GM18951 (cell line): Measurements from ENCODE around the gene ZNF730.
"Not testable (repeated sequence)": the region's sequence is repeated elsewhere in the genome, so short reads cannot be mapped to it uniquely, and the experiment has no call there.

Experiments used
- POLR2A ChIP-seq: IDR thresholded peaks from 4 replicates; pipeline ENCODE4 v1.6.1; 2011; ENCODE audit warnings: mild to moderate bottlenecking; ENCODE audit not compliant: insufficient read length, insufficient read depth; ENCODE audit errors: extremely low read depth
- in situ Hi-C: fragments of 300-500 bp; cut with MboI; formaldehyde crosslinking; loops from one replicate; pipeline ENCODE4 v1.12.0; 2022; ENCODE audit warnings: low sequenced_read_pairs, mixed read lengths, inconsistent platforms; ENCODE audit not compliant: unreplicated experiment

The ZNF730 gene

GRCh38 chr19:23116802-23117571, at the start of gene ZNF730:
TSS of gene ZNF730 (plus strand) at chr19:23117025. CDS start at chr19:23117174, 149 bp downstream.
- in situ Hi-C loops: no loop called here
- TF ChIP-seq POLR2A: peak; percentile 58

- in situ Hi-C loops: no loop called here
- TF ChIP-seq POLR2A: no peak
Observed at GRCh38 chr19:23070353-23071146, 46.3 kb upstream of the ZNF730 start.

GRCh38 chr19:23071147-23071511, 45.7 kb upstream of the ZNF730 start:
- TF ChIP-seq POLR2A: no peak
- in situ Hi-C loops: no loop called here

GRCh38 chr19:23075031-23075733, 41.6 kb upstream of the ZNF730 start:
- in situ Hi-C loops: no loop called here
- TF ChIP-seq POLR2A: peak; percentile 55

- in situ Hi-C loops: not testable (repeated sequence)
Observed at GRCh38 chr19:23077776-23078175, 39.0 kb upstream of the ZNF730 start.

- no peak for TF ChIP-seq POLR2A
- in situ Hi-C loops: no loop called here
Observed at GRCh38 chr19:23093832-23094231, 23.0 kb upstream of the ZNF730 start.

GRCh38 chr19:23095418-23095817, 21.4 kb upstream of the ZNF730 start:
- in situ Hi-C loops: no loop called here
- TF ChIP-seq POLR2A: no peak

DNA sequence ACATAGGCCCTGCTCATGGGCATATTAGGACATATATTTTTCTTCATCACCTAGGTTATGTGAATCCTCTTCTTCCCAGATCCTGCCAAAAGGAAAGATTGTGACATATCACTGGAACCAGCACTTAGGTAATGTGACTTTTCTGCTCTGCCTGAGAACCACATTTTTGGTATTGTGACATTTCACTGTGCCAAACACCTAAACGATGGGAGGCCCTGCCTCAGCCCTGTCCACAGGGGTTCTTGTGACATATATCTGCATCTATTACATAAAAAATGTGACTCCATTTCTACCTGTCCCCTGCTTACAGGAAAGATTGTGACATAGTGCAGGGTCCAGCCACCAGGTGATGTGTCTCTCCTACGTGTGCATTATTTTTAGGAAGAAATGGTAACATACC, 18.5 kb upstream of the ZNF730 start:
- in situ Hi-C loops: no loop called here
- TF ChIP-seq POLR2A: no peak

- in situ Hi-C loops: no loop called here
- TF ChIP-seq POLR2A: no peak
Observed at GRCh38 chr19:23098988-23099387, 17.8 kb upstream of the ZNF730 start.

GRCh38 chr19:23099966-23100365, 16.9 kb upstream of the ZNF730 start:
- TF ChIP-seq POLR2A: no peak
- in situ Hi-C loops: no loop called here

DNA sequence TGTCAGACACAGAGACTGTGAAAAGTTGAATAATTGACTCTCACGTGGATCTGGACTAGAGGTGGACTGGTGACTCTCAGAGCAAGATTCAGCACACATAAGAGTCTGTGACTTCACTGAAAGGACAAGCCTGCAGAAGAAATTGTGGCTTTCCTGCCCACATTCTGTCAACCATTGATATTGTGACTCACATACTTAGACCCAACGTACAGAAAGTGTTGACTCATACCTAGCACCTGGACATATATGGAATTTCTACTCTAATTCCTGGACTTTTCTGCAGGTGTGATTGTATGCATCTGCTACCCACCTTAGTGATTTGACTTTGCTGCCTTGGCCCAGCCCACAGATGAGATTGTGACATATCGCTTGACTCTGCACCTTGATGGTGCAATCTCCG, 15.6 kb upstream of the ZNF730 start:
- TF ChIP-seq POLR2A: no peak
- in situ Hi-C loops: no loop called here

GRCh38 chr19:23118400-23118799, 1.6 kb downstream of the ZNF730 start:
- in situ Hi-C loops: no loop called here
- TF ChIP-seq POLR2A: no peak

DNA sequence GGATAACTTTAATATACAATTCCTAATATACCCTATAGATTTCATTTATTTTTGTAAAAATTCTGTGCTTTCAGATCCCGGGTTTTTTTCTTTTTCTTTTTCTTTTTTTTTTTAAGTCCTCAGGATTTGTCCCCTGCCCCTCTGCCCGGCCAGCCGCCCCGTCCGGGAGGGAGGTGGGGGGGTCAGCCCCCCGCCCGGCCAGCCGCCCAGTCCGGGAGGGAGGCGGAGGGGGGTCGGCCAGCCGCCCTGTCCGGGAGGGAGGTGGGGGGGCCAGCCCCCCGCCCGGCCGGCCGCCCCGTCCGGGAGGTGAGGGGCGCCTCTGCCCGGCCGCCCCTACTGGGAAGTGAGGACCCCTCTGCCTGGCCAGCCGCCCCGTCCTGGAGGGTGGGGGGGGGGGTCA, 17.4 kb downstream of the ZNF730 start:
- in situ Hi-C loops: not testable (repeated sequence)

GRCh38 chr19:23145617-23146415, 29.0 kb downstream of the ZNF730 start:
- in situ Hi-C loops: no loop called here

More at GRCh38 chr19:23145617-23146415, 29.0 kb downstream of the ZNF730 start:
- TF ChIP-seq POLR2A: no peak
